Activated gamma-delta T cell (primary cell): ENCODE measurements around the gene RSPRY1.
"Not testable (repeated sequence)": the region's sequence is repeated elsewhere in the genome, so short reads cannot be mapped to it uniquely, and the experiment has no call there.

Experiments used
- DNase-seq: peaks from one replicate; lab custom pipeline; 2025; lab: John Stamatoyannopoulos, UW

The RSPRY1 gene

GRCh38 chr16:57186872-57187854 lies 1.0 kb downstream of the RSPRY1 start:
- no peak for DNase-seq

- DNase-seq: not testable (repeated sequence)
Observed at GRCh38 chr16:57187902-57188710, 2.0 kb downstream of the RSPRY1 start.

- no peak for DNase-seq
Observed at GRCh38 chr16:57188711-57189002, 2.5 kb downstream of the RSPRY1 start.

- DNase-seq: not testable (repeated sequence)
Observed at GRCh38 chr16:57189527-57189926, 3.4 kb downstream of the RSPRY1 start.

GRCh38 chr16:57190136-57190535 lies 4.0 kb downstream of the RSPRY1 start:
- no peak for DNase-seq

- no peak for DNase-seq
Observed at GRCh38 chr16:57191056-57191571, 5.0 kb downstream of the RSPRY1 start.

- DNase-seq: no peak
Observed at GRCh38 chr16:57192146-57192545, 6.0 kb downstream of the RSPRY1 start.

- no peak for DNase-seq
Observed at GRCh38 chr16:57192720-57193486, 6.8 kb downstream of the RSPRY1 start.

GRCh38 chr16:57194512-57194911 lies 8.4 kb downstream of the RSPRY1 start:
- DNase-seq: no peak

GRCh38 chr16:57196286-57196685 lies 10.2 kb downstream of the RSPRY1 start:
- DNase-seq: no peak

GRCh38 chr16:57196753-57197152 lies 10.6 kb downstream of the RSPRY1 start:
- DNase-seq: no peak

GRCh38 chr16:57200321-57200720 lies 14.2 kb downstream of the RSPRY1 start:
- not testable (repeated sequence) for DNase-seq

GRCh38 chr16:57200926-57201325 lies 14.8 kb downstream of the RSPRY1 start:
- DNase-seq: not testable (repeated sequence)

- no peak for DNase-seq
Observed at GRCh38 chr16:57202095-57202886, 16.2 kb downstream of the RSPRY1 start.

- no peak for DNase-seq
Observed at GRCh38 chr16:57203451-57203850, 17.3 kb downstream of the RSPRY1 start.

- no peak for DNase-seq
Observed at GRCh38 chr16:57204675-57205074, 18.5 kb downstream of the RSPRY1 start.

GRCh38 chr16:57208926-57209325 lies 22.8 kb downstream of the RSPRY1 start:
- DNase-seq: no peak

- DNase-seq: no peak
Observed at GRCh38 chr16:57209780-57210179, 23.7 kb downstream of the RSPRY1 start.

GRCh38 chr16:57213462-57213861 lies 27.3 kb downstream of the RSPRY1 start:
- DNase-seq: no peak

- DNase-seq: no peak
Observed at GRCh38 chr16:57216968-57217367, 30.8 kb downstream of the RSPRY1 start.

- no peak for DNase-seq
Observed at GRCh38 chr16:57223057-57223456, 36.9 kb downstream of the RSPRY1 start.
